ENCODE data around the gene VPS9D1.

DNA sequence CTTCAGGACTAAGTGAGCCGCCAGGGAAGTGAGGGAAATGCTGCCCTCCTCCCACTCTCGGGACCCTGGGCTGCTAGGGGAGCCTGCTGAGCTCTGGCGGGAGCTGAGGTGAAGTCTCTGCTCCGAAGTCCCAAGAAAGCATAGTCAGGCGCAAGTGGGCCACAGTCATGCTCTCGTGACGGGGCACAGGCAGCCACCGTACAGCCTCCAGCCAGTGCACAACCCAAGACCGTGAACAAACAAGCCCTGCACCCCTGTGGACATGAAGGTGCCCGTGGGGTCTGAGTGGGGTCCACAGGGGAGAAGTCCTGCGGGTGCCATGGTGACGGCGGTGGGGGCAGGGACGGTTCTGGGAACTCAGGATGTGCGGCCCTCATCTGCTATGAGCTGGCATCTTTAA lies 25.3 kb upstream of the VPS9D1 start:
- no peak for TF ChIP-seq CTCF (conservative IDR thresholded peaks at IDR 0.05 in 1 of 2, IDR thresholded peaks at IDR 0.05 in 1 of 2; ENCODE audit: extremely low read depth in 1 of 2, insufficient read depth in 1 of 2, low read depth in 1 of 2, low read length in 2 of 2)
- no peak for TF ChIP-seq EZH2 (IDR thresholded peaks at IDR 0.05; ENCODE audit: borderline replicate concordance, low read length)
